Measurements from ENCODE around the gene CEP164. TPM values are rescaled to one million over a fixed set of nuclear protein-coding genes. Genes with fewer than 3 reads are reported as not detected.

Gene CEP164
- total and polyA plus RNA-seq, 10 of the 15 experiments (the other 5 are each of a cell fraction or from before 2014, with no cell fraction given): 4.2 to 31.2 (median 20.2) TPM

DNA sequence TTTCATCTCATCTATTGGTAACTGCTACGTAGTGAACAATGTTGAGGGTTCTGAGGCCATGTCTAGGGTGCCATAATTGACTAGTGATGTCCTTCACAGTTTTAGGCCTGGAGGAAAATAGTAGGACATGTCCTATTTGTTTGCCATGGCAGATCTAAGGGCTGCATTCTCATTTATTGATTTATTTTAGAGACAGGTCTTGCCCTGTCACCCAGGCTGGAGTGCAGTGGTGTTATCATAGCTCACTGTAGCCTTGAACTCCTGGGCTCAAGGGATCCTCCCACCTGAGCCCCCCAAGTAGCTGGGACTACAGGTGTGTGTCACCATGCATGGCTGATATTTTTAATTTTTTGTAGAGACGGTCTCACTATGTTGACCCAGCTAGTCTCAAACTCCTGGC, 5.2 kb downstream of the CEP164 start:
- DNase-seq (ENCODE audit: low read depth, low spot score) (no peak), ATAC-seq (no peak), FAIRE-seq (no peak)
- no TSS peak for BruUV-seq (replicated peaks)
- Histone ChIP-seq H3K4me1 (ENCODE audit: control insufficient read depth, insufficient read depth, low read length) (no peaks in the 10 kb centered on the region; the same call in 1 of the 2 replicates), H3K9me3 (replicated peaks; ENCODE audit: control insufficient read depth, insufficient read depth, low read length) (no peaks in the 10 kb centered on the region), H3K27me3 (replicated peaks in 1 of 2; ENCODE audit: control insufficient read depth in 2 of 2, insufficient read depth in 2 of 2, low read length in 1 of 2) (no peaks in the 10 kb centered on the region), H3K36me3 (ENCODE audit: control insufficient read depth in 2 of 2, insufficient read depth in 2 of 2, low read length in 1 of 2) (no peaks in the 10 kb centered on the region), H3K9ac (ENCODE audit: control insufficient read depth, insufficient read depth, low read length) (no peak overlapping the region), H2AFZ (ENCODE audit: control insufficient read depth, low read depth, low read length) (no peak overlapping the region), H3K79me2 (ENCODE audit: control insufficient read depth, insufficient read depth, low read length) (peaks cover 4% of the 10 kb centered on the region; the same call in 1 of the 2 replicates), H3K27ac (ENCODE audit: control insufficient read depth, insufficient read depth) (no peak overlapping the region), H3K4me2 (ENCODE audit: control insufficient read depth, insufficient read depth) (no peak overlapping the region), H4K20me1 (ENCODE audit: control insufficient read depth, insufficient read depth) (no peaks in the 10 kb centered on the region), H3K4me3 (no peak overlapping the region)
- 89% methylated on average over 2 of the region's 2 CpGs for WGBS (ENCODE audit: insufficient coverage, insufficient replicate concordance, low lambda C conversion rate, missing lambda C conversion rate)
- ChIA-PET RAD21 (ENCODE audit: unreplicated experiment) (no interaction called here), POLR2A (interaction anchor here (1.5 kb wide), 1 partner anchor 10 kb away, joined by 4 read pairs; no protein-coding TSS in a partner anchor), SMC1A (ENCODE audit: uncharacterized antibody, unreplicated experiment) (no interaction called here), CTCF (no interaction called here)
- intact Hi-C loops (cut with micrococcal nuclease; ENCODE audit: unreplicated experiment): no loop called here
- in situ Hi-C loops (cut with MboI): no loop called here
- TF ChIP-seq ZNF217 (IDR thresholded peaks at IDR 0.05) (no peak), LARP7 (IDR thresholded peaks at IDR 0.05) (no peak), IKZF1 (conservative IDR thresholded peaks at IDR 0.05) (no peak), EP300 (IDR thresholded peaks at IDR 0.05; ENCODE audit: borderline replicate concordance in 1 of 2, control insufficient read depth in 1 of 2, low read depth in 2 of 2, low read length in 2 of 2) (no peak), BCL11A (IDR thresholded peaks at IDR 0.05; ENCODE audit: low read depth, low read length) (no peak), ESRRA (IDR thresholded peaks at IDR 0.05; ENCODE audit: low read length) (no peak), SPI1 (IDR thresholded peaks at IDR 0.05; ENCODE audit: borderline replicate concordance, insufficient read depth, low read depth, low read length) (no peak), SRF (IDR thresholded peaks at IDR 0.05; ENCODE audit: low read depth in 2 of 2, low read length in 2 of 2) (no peak), BRCA1 (IDR thresholded peaks at IDR 0.05; ENCODE audit: low read depth, low read length) (no peak), MEF2A (IDR thresholded peaks at IDR 0.05; ENCODE audit: insufficient read depth, low read depth, low read length) (no peak)
- TF ChIP-seq, protein P1, sequence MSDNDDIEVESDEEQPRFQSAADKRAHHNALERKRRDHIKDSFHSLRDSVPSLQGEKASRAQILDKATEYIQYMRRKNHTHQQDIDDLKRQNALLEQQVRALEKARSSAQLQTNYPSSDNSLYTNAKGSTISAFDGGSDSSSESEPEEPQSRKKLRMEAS (IDR thresholded peaks at IDR 0.05; ENCODE audit: low read depth, low read length): no peak
- TF ChIP-seq, protein P2, sequence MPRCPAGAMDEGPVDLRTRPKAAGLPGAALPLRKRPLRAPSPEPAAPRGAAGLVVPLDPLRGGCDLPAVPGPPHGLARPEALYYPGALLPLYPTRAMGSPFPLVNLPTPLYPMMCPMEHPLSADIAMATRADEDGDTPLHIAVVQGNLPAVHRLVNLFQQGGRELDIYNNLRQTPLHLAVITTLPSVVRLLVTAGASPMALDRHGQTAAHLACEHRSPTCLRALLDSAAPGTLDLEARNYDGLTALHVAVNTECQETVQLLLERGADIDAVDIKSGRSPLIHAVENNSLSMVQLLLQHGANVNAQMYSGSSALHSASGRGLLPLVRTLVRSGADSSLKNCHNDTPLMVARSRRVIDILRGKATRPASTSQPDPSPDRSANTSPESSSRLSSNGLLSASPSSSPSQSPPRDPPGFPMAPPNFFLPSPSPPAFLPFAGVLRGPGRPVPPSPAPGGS (IDR thresholded peaks at IDR 0.05; ENCODE audit: borderline replicate concordance, insufficient read depth, low read depth, low read length, poor library complexity, severe bottlenecking): no peak
- TF ChIP-seq, protein P3, sequence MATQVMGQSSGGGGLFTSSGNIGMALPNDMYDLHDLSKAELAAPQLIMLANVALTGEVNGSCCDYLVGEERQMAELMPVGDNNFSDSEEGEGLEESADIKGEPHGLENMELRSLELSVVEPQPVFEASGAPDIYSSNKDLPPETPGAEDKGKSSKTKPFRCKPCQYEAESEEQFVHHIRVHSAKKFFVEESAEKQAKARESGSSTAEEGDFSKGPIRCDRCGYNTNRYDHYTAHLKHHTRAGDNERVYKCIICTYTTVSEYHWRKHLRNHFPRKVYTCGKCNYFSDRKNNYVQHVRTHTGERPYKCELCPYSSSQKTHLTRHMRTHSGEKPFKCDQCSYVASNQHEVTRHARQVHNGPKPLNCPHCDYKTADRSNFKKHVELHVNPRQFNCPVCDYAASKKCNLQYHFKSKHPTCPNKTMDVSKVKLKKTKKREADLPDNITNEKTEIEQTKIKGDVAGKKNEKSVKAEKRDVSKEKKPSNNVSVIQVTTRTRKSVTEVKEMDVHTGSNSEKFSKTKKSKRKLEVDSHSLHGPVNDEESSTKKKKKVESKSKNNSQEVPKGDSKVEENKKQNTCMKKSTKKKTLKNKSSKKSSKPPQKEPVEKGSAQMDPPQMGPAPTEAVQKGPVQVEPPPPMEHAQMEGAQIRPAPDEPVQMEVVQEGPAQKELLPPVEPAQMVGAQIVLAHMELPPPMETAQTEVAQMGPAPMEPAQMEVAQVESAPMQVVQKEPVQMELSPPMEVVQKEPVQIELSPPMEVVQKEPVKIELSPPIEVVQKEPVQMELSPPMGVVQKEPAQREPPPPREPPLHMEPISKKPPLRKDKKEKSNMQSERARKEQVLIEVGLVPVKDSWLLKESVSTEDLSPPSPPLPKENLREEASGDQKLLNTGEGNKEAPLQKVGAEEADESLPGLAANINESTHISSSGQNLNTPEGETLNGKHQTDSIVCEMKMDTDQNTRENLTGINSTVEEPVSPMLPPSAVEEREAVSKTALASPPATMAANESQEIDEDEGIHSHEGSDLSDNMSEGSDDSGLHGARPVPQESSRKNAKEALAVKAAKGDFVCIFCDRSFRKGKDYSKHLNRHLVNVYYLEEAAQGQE (IDR thresholded peaks at IDR 0.05; ENCODE audit: low read depth, low read length): no peak
- TF ChIP-seq, protein P4, sequence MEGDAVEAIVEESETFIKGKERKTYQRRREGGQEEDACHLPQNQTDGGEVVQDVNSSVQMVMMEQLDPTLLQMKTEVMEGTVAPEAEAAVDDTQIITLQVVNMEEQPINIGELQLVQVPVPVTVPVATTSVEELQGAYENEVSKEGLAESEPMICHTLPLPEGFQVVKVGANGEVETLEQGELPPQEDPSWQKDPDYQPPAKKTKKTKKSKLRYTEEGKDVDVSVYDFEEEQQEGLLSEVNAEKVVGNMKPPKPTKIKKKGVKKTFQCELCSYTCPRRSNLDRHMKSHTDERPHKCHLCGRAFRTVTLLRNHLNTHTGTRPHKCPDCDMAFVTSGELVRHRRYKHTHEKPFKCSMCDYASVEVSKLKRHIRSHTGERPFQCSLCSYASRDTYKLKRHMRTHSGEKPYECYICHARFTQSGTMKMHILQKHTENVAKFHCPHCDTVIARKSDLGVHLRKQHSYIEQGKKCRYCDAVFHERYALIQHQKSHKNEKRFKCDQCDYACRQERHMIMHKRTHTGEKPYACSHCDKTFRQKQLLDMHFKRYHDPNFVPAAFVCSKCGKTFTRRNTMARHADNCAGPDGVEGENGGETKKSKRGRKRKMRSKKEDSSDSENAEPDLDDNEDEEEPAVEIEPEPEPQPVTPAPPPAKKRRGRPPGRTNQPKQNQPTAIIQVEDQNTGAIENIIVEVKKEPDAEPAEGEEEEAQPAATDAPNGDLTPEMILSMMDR (IDR thresholded peaks at IDR 0.05 in 2 of 3, conservative IDR thresholded peaks at IDR 0.05 in 1 of 3; ENCODE audit: control insufficient read depth in 2 of 3, extremely low read depth in 1 of 3, insufficient read depth in 1 of 3, low read depth in 3 of 3, low read length in 3 of 3): no peak
- TF ChIP-seq, protein P5, sequence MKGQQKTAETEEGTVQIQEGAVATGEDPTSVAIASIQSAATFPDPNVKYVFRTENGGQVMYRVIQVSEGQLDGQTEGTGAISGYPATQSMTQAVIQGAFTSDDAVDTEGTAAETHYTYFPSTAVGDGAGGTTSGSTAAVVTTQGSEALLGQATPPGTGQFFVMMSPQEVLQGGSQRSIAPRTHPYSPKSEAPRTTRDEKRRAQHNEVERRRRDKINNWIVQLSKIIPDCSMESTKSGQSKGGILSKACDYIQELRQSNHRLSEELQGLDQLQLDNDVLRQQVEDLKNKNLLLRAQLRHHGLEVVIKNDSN (IDR thresholded peaks at IDR 0.05; ENCODE audit: borderline replicate concordance, extremely low read length, insufficient read depth, low read depth, low read length): no peak

Data from GM12878 (cell line).